Stomach smooth muscle (tissue), 2 donors: ENCODE data around the gene NOL4L.

Experiments
- H3K27ac ChIP-seq: one replicate; pipeline ENCODE4 v1.7.0; 2013; ENCODE audit warnings: mild to moderate bottlenecking, low read length, inconsistent platforms
- H3K27me3 ChIP-seq, 2 donors: one replicate each; pipeline ENCODE4 v1.7.0; 2013; ENCODE audit warnings: low read length in 2 of 2; ENCODE audit not compliant: insufficient read depth in 2 of 2, control insufficient read depth in 1 of 2
- H3K36me3 ChIP-seq, 2 donors: one replicate each; pipeline ENCODE4 v1.7.0; 2013; ENCODE audit warnings: low read length in 2 of 2; ENCODE audit not compliant: control insufficient read depth in 2 of 2, insufficient read depth in 2 of 2
- H3K4me1 ChIP-seq: one replicate; pipeline ENCODE4 v1.7.0; 2013; ENCODE audit warnings: low read length; ENCODE audit not compliant: control insufficient read depth, insufficient read depth
- H3K4me3 ChIP-seq, 2 donors: one replicate each; pipeline ENCODE4 v1.7.0; 2013; ENCODE audit warnings: low read length in 2 of 2
- H3K9ac ChIP-seq, 2 donors: one replicate each; pipeline ENCODE4 v1.7.0; 2013; ENCODE audit warnings: low read length in 2 of 2, mild to moderate bottlenecking in 1 of 2
- H3K9me3 ChIP-seq, 2 donors: one replicate each; pipeline ENCODE4 v1.7.0; 2013; ENCODE audit warnings: low read length in 2 of 2; ENCODE audit not compliant: control insufficient read depth in 2 of 2
- donor health status: healthy.
- donor health status: Pancreatic carcinoma.

The NOL4L gene

GRCh38 chr20:32511358-32512046 is 73.6 kb downstream of the NOL4L start:
- H3K27me3 ChIP-seq = no peaks in the 10 kb centered on the region
- H3K27ac ChIP-seq = no peak overlapping the region
- no peaks in the 10 kb centered on the region for H3K9me3 ChIP-seq
- H3K4me3 ChIP-seq = no peak overlapping the region
- no peak overlapping the region for H3K9ac ChIP-seq
- H3K4me1 ChIP-seq = peaks cover under 1% of the 10 kb centered on the region
- H3K36me3 ChIP-seq = no peaks in the 10 kb centered on the region

- no peaks in the 10 kb centered on the region for H3K4me1 ChIP-seq
- H3K9ac ChIP-seq = no peak overlapping the region
- H3K27me3 ChIP-seq = no peaks in the 10 kb centered on the region
- H3K4me3 ChIP-seq = no peak overlapping the region
- H3K9me3 ChIP-seq = no peaks in the 10 kb centered on the region
- H3K27ac ChIP-seq = no peak overlapping the region
- no peaks in the 10 kb centered on the region for H3K36me3 ChIP-seq
These were observed 74.4 kb downstream of the NOL4L start for GRCh38 chr20:32510601-32511357.

GRCh38 chr20:32510120-32510600 is 75.0 kb downstream of the NOL4L start:
- no peaks in the 10 kb centered on the region for H3K4me1 ChIP-seq
- no peaks in the 10 kb centered on the region for H3K36me3 ChIP-seq
- no peaks in the 10 kb centered on the region for H3K27me3 ChIP-seq
- no peak overlapping the region for H3K27ac ChIP-seq
- no peak overlapping the region for H3K4me3 ChIP-seq
- H3K9me3 ChIP-seq = no peaks in the 10 kb centered on the region
- H3K9ac ChIP-seq = no peak overlapping the region

- no peak overlapping the region for H3K27ac ChIP-seq
- no peak overlapping the region for H3K4me3 ChIP-seq
- H3K9me3 ChIP-seq = no peaks in the 10 kb centered on the region
- no peak overlapping the region for H3K9ac ChIP-seq
- H3K36me3 ChIP-seq = no peaks in the 10 kb centered on the region
- no peaks in the 10 kb centered on the region for H3K4me1 ChIP-seq
- H3K27me3 ChIP-seq = no peaks in the 10 kb centered on the region
These were observed 75.5 kb downstream of the NOL4L start for GRCh38 chr20:32509639-32510066.

- Histone ChIP-seq H3K4me3 (no peak overlapping the region), H3K9ac (no peak overlapping the region), H3K4me1 (no peaks in the 10 kb centered on the region), H3K36me3 (no peaks in the 10 kb centered on the region), H3K9me3 (no peaks in the 10 kb centered on the region), H3K27me3 (no peaks in the 10 kb centered on the region), H3K27ac (no peak overlapping the region)
These were observed 76.4 kb downstream of the NOL4L start for GRCh38 chr20:32508775-32509119.

- Histone ChIP-seq H3K36me3 (no peaks in the 10 kb centered on the region), H3K4me3 (no peak overlapping the region), H3K27ac (no peak overlapping the region), H3K4me1 (no peaks in the 10 kb centered on the region), H3K9me3 (peaks cover 0 to 2% of the 10 kb centered on the region in 2 donors), H3K9ac (no peak overlapping the region), H3K27me3 (no peaks in the 10 kb centered on the region)
These were observed 76.9 kb downstream of the NOL4L start for GRCh38 chr20:32507998-32508774.

GRCh38 chr20:32506721-32507120 is 78.4 kb downstream of the NOL4L start:
- Histone ChIP-seq H3K9ac (no peak overlapping the region), H3K4me3 (no peak overlapping the region), H3K36me3 (no peaks in the 10 kb centered on the region), H3K27ac (no peak overlapping the region), H3K9me3 (peaks cover 0 to 2% of the 10 kb centered on the region in 2 donors), H3K27me3 (no peaks in the 10 kb centered on the region), H3K4me1 (no peaks in the 10 kb centered on the region)

GRCh38 chr20:32505723-32506473 is 79.2 kb downstream of the NOL4L start:
- Histone ChIP-seq H3K4me1 (no peaks in the 10 kb centered on the region), H3K4me3 (no peak overlapping the region), H3K27me3 (no peaks in the 10 kb centered on the region), H3K9me3 (peaks cover 0 to 2% of the 10 kb centered on the region in 2 donors), H3K36me3 (no peaks in the 10 kb centered on the region), H3K9ac (no peak overlapping the region), H3K27ac (no peak overlapping the region)

GRCh38 chr20:32501709-32502108 is 83.4 kb downstream of the NOL4L start:
- no peaks in the 10 kb centered on the region for H3K27me3 ChIP-seq
- no peaks in the 10 kb centered on the region for H3K36me3 ChIP-seq
- H3K9me3 ChIP-seq = peaks cover 0 to 2% of the 10 kb centered on the region in 2 donors
- no peak overlapping the region for H3K9ac ChIP-seq
- H3K4me1 ChIP-seq = no peaks in the 10 kb centered on the region
- H3K27ac ChIP-seq = no peak overlapping the region
- no peak overlapping the region for H3K4me3 ChIP-seq

GRCh38 chr20:32497589-32498224 is 87.4 kb downstream of the NOL4L start:
- H3K9me3 ChIP-seq = no peaks in the 10 kb centered on the region
- H3K4me3 ChIP-seq = no peak overlapping the region
- no peaks in the 10 kb centered on the region for H3K36me3 ChIP-seq
- H3K4me1 ChIP-seq = no peaks in the 10 kb centered on the region
- no peaks in the 10 kb centered on the region for H3K27me3 ChIP-seq
- H3K27ac ChIP-seq = no peak overlapping the region
- no peak overlapping the region for H3K9ac ChIP-seq
